CD8-positive, alpha-beta memory T cell (primary cell): ENCODE data around the gene SEMA6A. TPM values are rescaled to one million over a fixed set of nuclear protein-coding genes. Genes with fewer than 3 reads are reported as not detected.

Experiments
- CTCF ChIA-PET: fragments of 350-600 bp; sonication (Branson Sonifier 250); formaldehyde crosslinking; loops from one replicate; lab custom pipeline; 2021; ENCODE audit warnings: antibody characterized with exemption; lab: Charles Lee
- POLR2A ChIA-PET: fragments of 350-600 bp; sonication (Branson Sonifier 250); formaldehyde crosslinking; loops from one replicate; lab custom pipeline; 2021; ENCODE audit warnings: antibody characterized with exemption; lab: Charles Lee
- DNase-seq, 5 donors: peaks; one replicate each; pipeline versions ENCODE4 v3.0.0 to v3.0.0-alpha.2; 2020 to 2022; ENCODE audit warnings: mixed read lengths in 1 of 5
- H3K27ac ChIP-seq: one replicate; pipeline ENCODE4 v1.7.0; 2013; ENCODE audit warnings: low read depth, mild to moderate bottlenecking, low read length, moderate library complexity
- H3K27me3 ChIP-seq: 2 replicates; pipeline ENCODE4 v1.7.0; 2013; ENCODE audit warnings: low read length, mild to moderate bottlenecking; ENCODE audit not compliant: insufficient read depth, poor library complexity, severe bottlenecking
- H3K36me3 ChIP-seq: 2 replicates; pipeline ENCODE4 v1.7.0; 2013; ENCODE audit warnings: mild to moderate bottlenecking, low read length, moderate library complexity; ENCODE audit not compliant: insufficient read depth
- H3K4me1 ChIP-seq: 2 replicates; pipeline ENCODE4 v1.7.0; 2013; ENCODE audit warnings: mild to moderate bottlenecking, low read length, moderate library complexity; ENCODE audit not compliant: insufficient read depth
- H3K4me3 ChIP-seq: 2 replicates; pipeline ENCODE4 v1.7.0; 2013; ENCODE audit warnings: mild to moderate bottlenecking, low read length
- H3K9me3 ChIP-seq: 2 replicates; pipeline ENCODE4 v1.7.0; 2013; ENCODE audit warnings: mild to moderate bottlenecking, low read length
- H3K27ac Mint-ChIP-seq, 8 donors: one replicate each; pipeline ENCODE4 v1.8.0; 2020 to 2021; ENCODE audit warnings: mixed read lengths in 8 of 8, mild to moderate bottlenecking in 6 of 8, inconsistent platforms in 3 of 8, moderate library complexity in 3 of 8
- H3K27me3 Mint-ChIP-seq, 2 donors: one replicate each; pipeline ENCODE4 v1.8.0; 2020 to 2021; ENCODE audit warnings: mixed read lengths in 2 of 2, mild to moderate bottlenecking in 1 of 2, moderate library complexity in 1 of 2
- H3K36me3 Mint-ChIP-seq, 3 donors: one replicate each; pipeline ENCODE4 v1.8.0; 2020 to 2021; ENCODE audit warnings: mixed read lengths in 3 of 3, inconsistent platforms in 1 of 3, mild to moderate bottlenecking in 1 of 3
- H3K4me1 Mint-ChIP-seq, 3 donors: one replicate each; pipeline ENCODE4 v1.8.0; 2020 to 2021; ENCODE audit warnings: mixed read lengths in 3 of 3, inconsistent platforms in 1 of 3, mild to moderate bottlenecking in 1 of 3
- H3K4me3 Mint-ChIP-seq, 7 donors: one replicate each; pipeline ENCODE4 v1.8.0; 2020 to 2021; ENCODE audit warnings: mixed read lengths in 7 of 7, mild to moderate bottlenecking in 6 of 7, moderate library complexity in 4 of 7, inconsistent platforms in 2 of 7
- H3K9me3 Mint-ChIP-seq, 5 donors: one replicate each; pipeline ENCODE4 v1.8.0; 2020 to 2022; ENCODE audit warnings: mixed read lengths in 5 of 5, mild to moderate bottlenecking in 3 of 5, moderate library complexity in 2 of 5, inconsistent platforms in 1 of 5
- polyA plus RNA-seq: library from polyadenylated mRNA; unstranded; fragments of 300-500 nt; fragmentation: Illumina TruSeq; gene quantifications from one replicate; pipeline ENCODE4 v1.2.3, GENCODE V29; 2021
- total RNA-seq, 2 experiments: library from RNA; stranded (reverse); gene quantifications; one replicate each; pipeline ENCODE4 v1.2.3, GENCODE V29; 2021

Gene SEMA6A
- total and polyA plus RNA-seq, 3 experiments from 2014 or later, result 0.49 TPM; not detected in 2

- H3K4me1 Mint-ChIP-seq, result peaks cover 0 to 6% (median 3%) of the 10 kb centered on the region in 3 donors
- CTCF ChIA-PET, result no interaction called here
Observed at GRCh38 chr5:116451066-116451465, 123.6 kb downstream of the SEMA6A start.

DNA sequence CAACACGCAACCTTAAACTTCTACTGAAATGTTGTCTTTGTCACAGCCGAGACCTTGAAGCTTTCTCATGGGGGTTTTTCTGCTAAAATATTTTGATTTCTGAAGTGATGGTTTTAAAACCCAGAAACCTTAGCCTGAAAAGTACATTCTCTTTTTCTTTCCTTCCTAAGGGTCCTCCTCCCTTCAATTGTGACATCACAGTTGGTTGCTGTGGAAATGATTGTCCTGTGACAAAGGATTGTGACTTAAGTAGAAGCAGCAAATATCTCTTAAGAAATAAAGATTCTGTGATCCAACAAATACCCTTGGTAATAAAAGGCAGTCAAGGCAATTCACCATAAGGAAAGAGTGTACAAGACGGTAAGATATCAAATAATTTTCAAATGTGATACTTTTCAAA is 125.2 kb downstream of the SEMA6A start:
- peaks cover 17 to 47% (median 47%) of the 10 kb centered on the region in 3 donors for H3K36me3 Mint-ChIP-seq
- peaks cover 0 to 6% (median 3%) of the 10 kb centered on the region in 3 donors for H3K4me1 Mint-ChIP-seq

More at GRCh38 chr5:116451066-116451465, 123.6 kb downstream of the SEMA6A start:
- H3K27me3 Mint-ChIP-seq, result no peaks in the 10 kb centered on the region
- no peak overlapping the region for H3K4me3 Mint-ChIP-seq
- no peaks in the 10 kb centered on the region for H3K4me1 ChIP-seq
- H3K36me3 ChIP-seq, result no peaks in the 10 kb centered on the region
- H3K9me3 ChIP-seq, result no peaks in the 10 kb centered on the region
- POLR2A ChIA-PET, result no interaction called here
- no peaks in the 10 kb centered on the region for H3K27me3 ChIP-seq
- no peak overlapping the region for H3K27ac Mint-ChIP-seq
- H3K4me3 ChIP-seq, result no peak overlapping the region
- no peak overlapping the region for H3K27ac ChIP-seq
- peaks cover 0 to 2% (median 0%) of the 10 kb centered on the region in 5 donors for H3K9me3 Mint-ChIP-seq
- no peak for DNase-seq
- peaks cover 14 to 38% (median 32%) of the 10 kb centered on the region in 3 donors for H3K36me3 Mint-ChIP-seq

GRCh38 chr5:116448870-116449427 is 125.7 kb downstream of the SEMA6A start:
- no peak overlapping the region for H3K4me3 Mint-ChIP-seq
- CTCF ChIA-PET, result no interaction called here
- no peak for DNase-seq
- H3K27me3 ChIP-seq, result no peaks in the 10 kb centered on the region
- no peaks in the 10 kb centered on the region for H3K27me3 Mint-ChIP-seq
- peaks cover 0 to 3% (median 1%) of the 10 kb centered on the region in 3 donors for H3K4me1 Mint-ChIP-seq
- H3K9me3 Mint-ChIP-seq, result peaks cover 0 to 2% (median 0%) of the 10 kb centered on the region in 5 donors
- H3K9me3 ChIP-seq, result no peaks in the 10 kb centered on the region
- H3K27ac Mint-ChIP-seq, result no peak overlapping the region
- POLR2A ChIA-PET, result no interaction called here
- H3K27ac ChIP-seq, result no peak overlapping the region
- peaks cover 17 to 47% (median 47%) of the 10 kb centered on the region in 3 donors for H3K36me3 Mint-ChIP-seq
- H3K4me1 ChIP-seq, result no peaks in the 10 kb centered on the region
- H3K4me3 ChIP-seq, result no peak overlapping the region
- H3K36me3 ChIP-seq, result no peaks in the 10 kb centered on the region

More for the DNA sequence above, 125.2 kb downstream of the SEMA6A start:
- Histone ChIP-seq H3K36me3 (no peaks in the 10 kb centered on the region), H3K27me3 (no peaks in the 10 kb centered on the region), H3K4me1 (no peaks in the 10 kb centered on the region), H3K27ac (no peak overlapping the region), H3K9me3 (no peaks in the 10 kb centered on the region), H3K4me3 (no peak overlapping the region)
- no peaks in the 10 kb centered on the region for H3K27me3 Mint-ChIP-seq
- no peak overlapping the region for H3K27ac Mint-ChIP-seq
- no peak for DNase-seq
- CTCF ChIA-PET, result interaction anchor here (0.6 kb wide), 1 partner anchor 34 kb away, joined by 3 read pairs; no protein-coding TSS in a partner anchor
- no peak overlapping the region for H3K4me3 Mint-ChIP-seq
- POLR2A ChIA-PET, result no interaction called here
- peaks cover 0 to 2% (median 0%) of the 10 kb centered on the region in 5 donors for H3K9me3 Mint-ChIP-seq

- ChIA-PET POLR2A (no interaction called here), CTCF (no interaction called here)
- Mint-ChIP-seq H3K4me3 (no peak overlapping the region), H3K27ac (no peak overlapping the region), H3K9me3 (peaks cover 0 to 2% (median 0%) of the 10 kb centered on the region in 5 donors), H3K4me1 (no peaks in the 10 kb centered on the region), H3K36me3 (peaks cover 18 to 51% (median 47%) of the 10 kb centered on the region in 3 donors), H3K27me3 (no peaks in the 10 kb centered on the region)
- H3K27ac ChIP-seq, result no peak overlapping the region
- H3K36me3 ChIP-seq, result no peaks in the 10 kb centered on the region
- no peaks in the 10 kb centered on the region for H3K27me3 ChIP-seq
- H3K4me3 ChIP-seq, result no peak overlapping the region
- DNase-seq, result no peak
- no peaks in the 10 kb centered on the region for H3K4me1 ChIP-seq
- H3K9me3 ChIP-seq, result no peaks in the 10 kb centered on the region
Observed at GRCh38 chr5:116448450-116448849, 126.2 kb downstream of the SEMA6A start.

DNA sequence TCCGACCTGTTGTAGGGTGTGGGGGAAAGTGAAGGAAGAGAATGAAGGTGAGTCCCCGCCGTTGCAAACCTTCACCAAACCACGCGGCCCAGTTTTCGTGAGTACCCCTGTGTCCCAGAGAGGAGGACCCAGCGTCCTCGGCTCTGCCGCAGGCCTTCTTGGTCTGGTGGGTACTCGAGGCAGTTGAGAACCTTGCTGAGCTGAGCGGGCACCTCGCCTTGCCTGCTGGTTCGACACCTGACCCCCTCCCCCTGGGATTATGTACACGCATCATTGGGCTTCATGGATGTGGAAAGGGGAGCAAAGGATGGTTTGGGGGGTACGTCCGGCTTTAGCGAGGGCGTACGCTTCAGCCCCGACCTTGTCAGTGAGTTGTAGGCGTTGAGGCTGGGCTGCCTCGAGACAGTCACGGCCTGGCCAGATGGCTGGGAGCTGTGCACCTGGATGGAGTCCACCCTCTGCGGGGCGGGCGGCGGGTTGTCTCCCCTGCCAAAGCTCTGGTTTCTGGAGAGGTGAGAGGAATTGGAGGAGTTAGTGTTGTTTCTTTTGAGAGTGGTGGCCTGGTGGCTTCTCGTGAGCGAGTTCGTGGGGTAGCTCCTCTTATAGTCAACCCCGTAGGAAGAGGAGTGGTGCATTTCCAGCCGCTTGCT is 128.1 kb downstream of the SEMA6A start:
- H3K4me1 ChIP-seq, result no peaks in the 10 kb centered on the region
- CTCF ChIA-PET, result no interaction called here
- peaks cover 18 to 60% (median 44%) of the 10 kb centered on the region in 3 donors for H3K36me3 Mint-ChIP-seq
- H3K27ac Mint-ChIP-seq, result no peak overlapping the region
- H3K36me3 ChIP-seq, result no peaks in the 10 kb centered on the region
- peaks cover 0 to 2% (median 0%) of the 10 kb centered on the region in 5 donors for H3K9me3 Mint-ChIP-seq
- POLR2A ChIA-PET, result no interaction called here
- no peaks in the 10 kb centered on the region for H3K27me3 Mint-ChIP-seq
- no peaks in the 10 kb centered on the region for H3K27me3 ChIP-seq
- H3K4me3 ChIP-seq, result no peak overlapping the region
- H3K27ac ChIP-seq, result no peak overlapping the region
- H3K9me3 ChIP-seq, result no peaks in the 10 kb centered on the region
- no peak overlapping the region for H3K4me3 Mint-ChIP-seq
- no peaks in the 10 kb centered on the region for H3K4me1 Mint-ChIP-seq
- DNase-seq, result no peak

GRCh38 chr5:116445311-116445710 is 129.3 kb downstream of the SEMA6A start:
- Mint-ChIP-seq H3K27ac (no peak overlapping the region), H3K27me3 (no peaks in the 10 kb centered on the region), H3K4me3 (no peak overlapping the region), H3K4me1 (no peaks in the 10 kb centered on the region), H3K9me3 (peaks cover 0 to 2% (median 0%) of the 10 kb centered on the region in 5 donors), H3K36me3 (peaks cover 12 to 51% (median 38%) of the 10 kb centered on the region in 3 donors)
- Histone ChIP-seq H3K4me1 (no peaks in the 10 kb centered on the region), H3K36me3 (no peaks in the 10 kb centered on the region), H3K9me3 (no peaks in the 10 kb centered on the region), H3K27ac (no peak overlapping the region), H3K27me3 (no peaks in the 10 kb centered on the region), H3K4me3 (no peak overlapping the region)
- no peak for DNase-seq
- CTCF ChIA-PET, result no interaction called here
- POLR2A ChIA-PET, result no interaction called here

GRCh38 chr5:116444373-116445295 is 130.0 kb downstream of the SEMA6A start:
- POLR2A ChIA-PET, result no interaction called here
- Histone ChIP-seq H3K27me3 (no peaks in the 10 kb centered on the region), H3K36me3 (no peaks in the 10 kb centered on the region), H3K4me1 (no peaks in the 10 kb centered on the region), H3K4me3 (no peak overlapping the region), H3K9me3 (no peaks in the 10 kb centered on the region), H3K27ac (no peak overlapping the region)
- no peak overlapping the region for H3K4me3 Mint-ChIP-seq
- CTCF ChIA-PET, result no interaction called here
- no peaks in the 10 kb centered on the region for H3K4me1 Mint-ChIP-seq
- H3K9me3 Mint-ChIP-seq, result peaks cover 0 to 2% (median 0%) of the 10 kb centered on the region in 5 donors
- H3K27me3 Mint-ChIP-seq, result no peaks in the 10 kb centered on the region
- DNase-seq, result no peak
- peaks cover 11 to 49% (median 37%) of the 10 kb centered on the region in 3 donors for H3K36me3 Mint-ChIP-seq
- H3K27ac Mint-ChIP-seq, result no peak overlapping the region
